BE2C (cell line): ENCODE data around the gene GAD1.

Experiments used
- DNase-seq: peaks from one replicate; pipeline ENCODE4 v3.0.0-alpha.2; 2020
- H3K27me3 ChIP-seq: fragments of 250-450 bp; sonication (Bioruptor Pico); 2 replicates; pipeline ENCODE4 v1.5.1; 2020; ENCODE audit warnings: mild to moderate bottlenecking
- H3K36me3 ChIP-seq: fragments of 250-450 bp; sonication (Bioruptor Pico); 2 replicates; pipeline ENCODE4 v1.5.1; 2020; ENCODE audit warnings: mild to moderate bottlenecking
- H3K4me1 ChIP-seq: fragments of 250-450 bp; sonication (Bioruptor Pico); 2 replicates; pipeline ENCODE4 v1.5.1; 2020
- H3K4me3 ChIP-seq: 2 replicates; pipeline ENCODE4 v1.5.1; 2011; ENCODE audit warnings: low read depth, low read length
- H3K9me3 ChIP-seq: fragments of 250-450 bp; sonication (Bioruptor Pico); 2 replicates; pipeline ENCODE4 v1.5.1; 2020
- CTCF ChIP-seq: IDR thresholded peaks from 2 replicates; pipeline ENCODE4 v1.5.1; 2012; ENCODE audit warnings: mild to moderate bottlenecking, low read depth, low read length

The GAD1 gene

GRCh38 chr2:170774074-170774473 is 42.6 kb upstream of the GAD1 start:
- Histone ChIP-seq H3K4me1 (no peaks in the 10 kb centered on the region), H3K9me3 (no peaks in the 10 kb centered on the region), H3K4me3 (no peak overlapping the region), H3K36me3 (no peaks in the 10 kb centered on the region), H3K27me3 (peaks cover 7% of the 10 kb centered on the region)
- no peak for DNase-seq
- TF ChIP-seq CTCF: no peak

- no peaks in the 10 kb centered on the region for H3K27me3 ChIP-seq
- no peaks in the 10 kb centered on the region for H3K9me3 ChIP-seq
- no peak for TF ChIP-seq CTCF
- H3K36me3 ChIP-seq: no peaks in the 10 kb centered on the region
- no peaks in the 10 kb centered on the region for H3K4me1 ChIP-seq
- no peak for DNase-seq
- H3K4me3 ChIP-seq: no peak overlapping the region
Observed at GRCh38 chr2:170778900-170779299, 37.8 kb upstream of the GAD1 start.

- no peaks in the 10 kb centered on the region for H3K36me3 ChIP-seq
- DNase-seq: no peak
- H3K27me3 ChIP-seq: no peaks in the 10 kb centered on the region
- H3K4me1 ChIP-seq: no peaks in the 10 kb centered on the region
- no peak overlapping the region for H3K4me3 ChIP-seq
- no peak for TF ChIP-seq CTCF
- no peaks in the 10 kb centered on the region for H3K9me3 ChIP-seq
Observed at GRCh38 chr2:170779304-170779703, 37.4 kb upstream of the GAD1 start.

GRCh38 chr2:170782673-170783072 is 34.0 kb upstream of the GAD1 start:
- Histone ChIP-seq H3K4me1 (no peaks in the 10 kb centered on the region), H3K27me3 (no peaks in the 10 kb centered on the region), H3K36me3 (no peaks in the 10 kb centered on the region), H3K4me3 (no peak overlapping the region), H3K9me3 (no peaks in the 10 kb centered on the region)
- no peak for TF ChIP-seq CTCF
- DNase-seq: no peak

GRCh38 chr2:170783549-170783948 is 33.1 kb upstream of the GAD1 start:
- H3K27me3 ChIP-seq: no peaks in the 10 kb centered on the region
- H3K36me3 ChIP-seq: no peaks in the 10 kb centered on the region
- H3K9me3 ChIP-seq: no peaks in the 10 kb centered on the region
- H3K4me1 ChIP-seq: no peaks in the 10 kb centered on the region
- DNase-seq: no peak
- no peak for TF ChIP-seq CTCF
- no peak overlapping the region for H3K4me3 ChIP-seq

- DNase-seq: no peak
- Histone ChIP-seq H3K4me3 (no peak overlapping the region), H3K27me3 (no peaks in the 10 kb centered on the region), H3K4me1 (no peaks in the 10 kb centered on the region), H3K36me3 (no peaks in the 10 kb centered on the region), H3K9me3 (no peaks in the 10 kb centered on the region)
- TF ChIP-seq CTCF: no peak
Observed at GRCh38 chr2:170798996-170799395, 17.7 kb upstream of the GAD1 start.
